Lower lobe of right lung (tissue), 2 donors: ENCODE data around the gene NDRG2. TPM values are rescaled to one million over a fixed set of nuclear protein-coding genes. Genes with fewer than 3 reads are reported as not detected.

Experiments used
- ATAC-seq, 2 donors: fragments of 200-7000 bp; cut with Tn5 transposase; one replicate each; pipeline ENCODE4 v1.9.1; 2020 to 2022; ENCODE audit warnings: mild to moderate bottlenecking in 2 of 2, moderate library complexity in 2 of 2
- DNase-seq: peaks from one replicate; pipeline ENCODE4 v3.0.0-alpha.2; 2020
- H3K27ac ChIP-seq: fragments of 200-600 bp; one replicate; pipeline ENCODE4 v1.8.0; 2022
- H3K27me3 ChIP-seq: fragments of 200-600 bp; one replicate; pipeline ENCODE4 v1.8.0; 2022; ENCODE audit warnings: low read depth
- H3K36me3 ChIP-seq: fragments of 200-600 bp; one replicate; pipeline ENCODE4 v1.8.0; 2022; ENCODE audit warnings: mild to moderate bottlenecking
- H3K4me1 ChIP-seq: fragments of 200-600 bp; one replicate; pipeline ENCODE4 v1.8.0; 2022
- H3K4me3 ChIP-seq: fragments of 200-600 bp; one replicate; pipeline ENCODE4 v1.8.0; 2022; ENCODE audit warnings: mild to moderate bottlenecking
- H3K9me3 ChIP-seq: fragments of 200-600 bp; one replicate; pipeline ENCODE4 v1.8.0; 2022
- CTCF ChIP-seq: fragments of 200-600 bp; IDR thresholded peaks from one replicate; pipeline ENCODE4 v1.8.0; 2022; ENCODE audit warnings: antibody characterized with exemption, mild to moderate bottlenecking
- intact Hi-C: fragments of 100-400 bp; cut with DNase I; formaldehyde crosslinking; loops from one replicate; pipeline ENCODE4 v1.11.0; 2022
- total RNA-seq: library from RNA; stranded (reverse); fragmentation: NEBNext Ultra II Directional; extraction: Animal tissue kit (Norgen Biotek cat#: 25700); gene quantifications from one replicate; pipeline ENCODE4 v1.2.1, GENCODE V29; 2021
- donor health status: DM: no; HTN: yes; CAD: no; lungs with severe emphysema.

NDRG2 gene
- total RNA-seq, 1 donor from 2014 or later = 92.7 TPM

DNA sequence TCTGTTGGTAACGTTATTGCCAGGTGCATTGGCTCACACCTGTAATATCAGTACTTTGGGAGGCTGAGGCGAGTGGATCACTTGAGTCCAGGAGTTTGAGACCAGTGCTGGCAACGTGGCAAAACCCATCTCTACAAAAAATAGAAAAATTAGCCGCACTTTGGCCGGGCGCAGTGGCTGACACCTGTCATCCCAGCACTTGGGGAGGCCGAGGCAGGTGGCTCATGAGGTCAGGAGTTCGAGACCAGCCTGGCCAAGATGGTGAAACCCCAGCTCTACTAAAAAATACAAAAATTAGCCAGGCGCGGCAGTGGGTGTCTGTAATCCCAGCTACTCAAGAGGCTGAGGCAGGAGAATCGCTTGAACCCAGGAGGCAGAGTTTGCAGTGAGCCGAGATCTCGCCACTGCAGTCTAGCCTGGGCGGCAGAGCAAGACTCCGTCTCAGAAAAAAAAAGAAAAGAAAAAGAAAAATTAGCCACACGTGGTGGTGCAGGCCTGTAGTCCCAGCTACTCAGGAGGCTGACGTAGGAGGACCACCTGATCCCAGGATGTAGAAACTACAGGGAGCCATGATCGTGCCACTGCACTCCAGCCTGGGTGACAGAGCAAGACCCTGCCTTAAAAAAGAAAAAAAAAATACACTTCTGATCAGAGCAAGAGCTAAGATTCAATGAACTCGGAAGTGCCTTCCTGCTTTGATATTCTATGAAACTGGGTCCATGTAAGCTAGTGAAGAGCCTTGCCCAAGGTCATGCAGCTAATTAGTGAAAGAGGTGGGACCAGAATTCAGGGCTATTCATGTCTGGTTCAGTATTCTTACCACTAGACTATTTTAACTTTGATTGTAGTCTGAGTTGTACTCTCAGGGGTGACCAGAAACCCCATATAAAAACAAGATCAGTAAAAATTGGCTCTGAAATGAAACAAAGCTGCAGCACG, 28.6 kb upstream of the NDRG2 start:
- Histone ChIP-seq H3K4me3 (no peak overlapping the region), H3K27ac (no peak overlapping the region), H3K27me3 (no peaks in the 10 kb centered on the region), H3K36me3 (no peaks in the 10 kb centered on the region), H3K9me3 (no peaks in the 10 kb centered on the region), H3K4me1 (peaks cover 10% of the 10 kb centered on the region)
- DNase-seq = no peak
- TF ChIP-seq CTCF = no peak
- intact Hi-C loops = no loop called here
- no peak for ATAC-seq

- Histone ChIP-seq H3K9me3 (no peaks in the 10 kb centered on the region), H3K27me3 (no peaks in the 10 kb centered on the region), H3K4me3 (no peak overlapping the region), H3K27ac (no peak overlapping the region), H3K36me3 (no peaks in the 10 kb centered on the region), H3K4me1 (peaks cover 12% of the 10 kb centered on the region)
- no peak for ATAC-seq
- intact Hi-C loops = no loop called here
- TF ChIP-seq CTCF = no peak
- DNase-seq = no peak
Measured at GRCh38 chr14:21050597-21050996, 25.7 kb upstream of the NDRG2 start.

DNA sequence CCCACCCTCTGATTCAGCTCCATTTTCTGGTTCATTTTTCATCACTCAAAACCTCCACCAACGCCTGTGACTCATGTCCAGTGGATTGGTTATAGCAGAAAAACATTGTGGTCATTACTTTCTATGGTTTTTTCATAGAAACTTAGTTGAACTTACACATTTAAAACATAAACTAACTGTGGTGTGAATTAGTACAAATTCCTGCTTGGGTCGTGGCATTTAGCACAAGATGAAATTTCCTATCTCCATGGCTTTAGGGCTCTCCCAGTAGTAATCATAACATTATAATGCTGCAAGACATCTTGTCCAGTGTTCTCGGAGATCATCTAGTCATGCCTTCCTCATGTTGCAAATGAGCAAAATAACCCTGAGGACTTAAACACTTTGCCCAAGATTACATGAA, 24.4 kb upstream of the NDRG2 start:
- TF ChIP-seq CTCF = no peak
- H3K4me1 ChIP-seq = peaks cover 16% of the 10 kb centered on the region
- H3K4me3 ChIP-seq = no peak overlapping the region
- no peaks in the 10 kb centered on the region for H3K27me3 ChIP-seq
- H3K27ac ChIP-seq = no peak overlapping the region
- no peaks in the 10 kb centered on the region for H3K9me3 ChIP-seq
- no peaks in the 10 kb centered on the region for H3K36me3 ChIP-seq
- ATAC-seq (no peak), DNase-seq (no peak)
- intact Hi-C loops = no loop called here

- Histone ChIP-seq H3K27me3 (no peaks in the 10 kb centered on the region), H3K27ac (no peak overlapping the region), H3K4me3 (no peak overlapping the region), H3K36me3 (no peaks in the 10 kb centered on the region), H3K4me1 (peaks cover 22% of the 10 kb centered on the region), H3K9me3 (no peaks in the 10 kb centered on the region)
- no peak for DNase-seq
- intact Hi-C loops = no loop called here
- ATAC-seq = no peak
- no peak for TF ChIP-seq CTCF
Measured at GRCh38 chr14:21048638-21049037, 23.8 kb upstream of the NDRG2 start.

DNA sequence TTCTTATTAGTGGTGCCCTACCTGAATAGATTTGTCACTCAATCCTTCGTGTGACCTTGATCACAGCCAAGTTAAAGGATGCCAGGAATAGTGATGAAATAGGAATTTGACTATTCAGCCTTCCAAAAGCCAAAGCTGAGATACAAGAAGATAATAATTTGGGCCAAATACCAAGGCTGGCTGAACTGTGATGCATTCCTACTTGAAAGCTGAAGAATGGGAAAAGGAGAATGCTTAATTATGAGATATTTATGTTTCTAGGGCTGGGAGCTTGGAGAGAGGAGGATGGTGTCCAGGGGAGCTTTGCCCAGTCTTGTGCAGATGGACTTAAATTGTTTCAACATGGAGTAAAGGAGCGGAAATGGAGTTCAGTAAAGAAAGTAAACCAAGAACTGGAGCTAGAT, 22.5 kb upstream of the NDRG2 start:
- Histone ChIP-seq H3K4me1 (peaks cover 33% of the 10 kb centered on the region), H3K9me3 (no peaks in the 10 kb centered on the region), H3K4me3 (no peak overlapping the region), H3K36me3 (no peaks in the 10 kb centered on the region), H3K27ac (peak overlapping the region; percentile 2), H3K27me3 (no peaks in the 10 kb centered on the region)
- intact Hi-C loops = no loop called here
- ATAC-seq (no peak), DNase-seq (no peak)
- no peak for TF ChIP-seq CTCF
